GM12891 (cell line): Measurements from ENCODE around the gene BCR.

Experiments
- POLR2A ChIP-seq: IDR thresholded peaks from 2 replicates; pipeline ENCODE4 v1.6.1; 2011; ENCODE audit warnings: low read depth, low read length, control low read depth
- POLR2AphosphoS5 ChIP-seq: IDR thresholded peaks from 2 replicates; pipeline ENCODE4 v1.6.1; 2011; ENCODE audit warnings: low read depth, low read length, control low read depth
- SPI1 ChIP-seq: IDR thresholded peaks from 2 replicates; pipeline ENCODE4 v1.6.1; 2011; ENCODE audit warnings: low read depth, low read length, control low read depth

GRCh38 chr22:23226497-23226850, 46.2 kb downstream of the BCR start:
- TF ChIP-seq POLR2AphosphoS5 (no peak), POLR2A (no peak), SPI1 (no peak)
